GM12878 (cell line): ENCODE data around the gene CYP46A1. TPM values are rescaled to one million over a fixed set of nuclear protein-coding genes. Genes with fewer than 3 reads are reported as not detected.

ENCODE experiments used
- MEF2A ChIP-seq: IDR thresholded peaks from 2 replicates; pipeline ENCODE4 v1.6.1; 2011; ENCODE audit warnings: low read depth, mild to moderate bottlenecking, low read length, moderate library complexity; ENCODE audit not compliant: insufficient read depth
- NBN ChIP-seq: fragments of 450-650 bp; IDR thresholded peaks from 2 replicates; pipeline ENCODE4 v1.6.1; 2016
- NFXL1 ChIP-seq: fragments of 450-650 bp; IDR thresholded peaks from 2 replicates; pipeline ENCODE4 v1.6.1; 2017; ENCODE audit warnings: antibody characterized with exemption, mild to moderate bottlenecking, borderline replicate concordance
- NFYB ChIP-seq: IDR thresholded peaks from 2 replicates; pipeline ENCODE4 v1.6.1; 2011; ENCODE audit warnings: low read depth, mild to moderate bottlenecking, low read length, improper control_type of control experiment, moderate library complexity; ENCODE audit not compliant: insufficient read depth
- PML ChIP-seq: IDR thresholded peaks from 2 replicates; pipeline ENCODE4 v1.6.1; 2012; ENCODE audit warnings: low read length, inconsistent platforms
- POLR2A ChIP-seq: IDR thresholded peaks from 2 replicates; pipeline ENCODE4 v1.6.1; 2011; ENCODE audit warnings: low read depth, mild to moderate bottlenecking, low read length
- polyA plus RNA-seq, 11 experiments: library from polyadenylated mRNA; depleted of rRNA in 4 of 11; unstranded in 6 of 11; stranded (reverse) in 5 of 11; fragments of >200 nt; fragmentation: Nextera tagmentation in 4 of 11; fragmentation: Illumina TruSeq in 1 of 11; extraction: Ambion mirVana in 4 of 11; extraction: Trizol in 1 of 11; gene quantifications; 1 replicate in 1 of 11; 2 replicates in 10 of 11; pipeline versions ENCODE4 v1.2.1 to v1.2.3, GENCODE V29; 2011 to 2016; ENCODE audit warnings: inconsistent platforms in 2 of 11, missing spikeins in 2 of 11, low read depth in 1 of 11
- total RNA-seq, 4 experiments: library from RNA; depleted of rRNA in 3 of 4; stranded (reverse); fragments of >200 nt in 3 of 4; fragmentation: Illumina TruSeq in 1 of 4; extraction: Trizol in 1 of 4; gene quantifications; 2 replicates each; pipeline versions ENCODE4 v1.2.1 to v1.2.3, GENCODE V29; 2013 to 2021
- TF ChIP-seq, protein P1 (sequence below), 3 experiments: IDR thresholded peaks in 2 of 3; conservative IDR thresholded peaks in 1 of 3; 2 replicates each; pipeline ENCODE4 v1.5.1; 2011; ENCODE audit warnings: low read depth in 3 of 3, low read length in 3 of 3, mild to moderate bottlenecking in 3 of 3, control low read depth in 2 of 3, moderate library complexity in 2 of 3, inconsistent platforms in 1 of 3, mixed read lengths in 1 of 3; ENCODE audit not compliant: control insufficient read depth in 2 of 3, insufficient read depth in 1 of 3; ENCODE audit errors: extremely low read depth in 1 of 3
- TF ChIP-seq, protein P2 (sequence below): IDR thresholded peaks from 2 replicates; pipeline ENCODE4 v1.6.1; 2011; ENCODE audit warnings: mild to moderate bottlenecking, low read depth, low read length, moderate library complexity; ENCODE audit not compliant: insufficient replicate concordance
- TF ChIP-seq, protein P3 (sequence below): fragments of 450-650 bp; IDR thresholded peaks from 2 replicates; pipeline ENCODE4 v1.6.1; 2014; ENCODE audit warnings: mild to moderate bottlenecking
- TF ChIP-seq, protein P4 (sequence below): IDR thresholded peaks from 2 replicates; pipeline ENCODE4 v1.6.1; 2012; ENCODE audit warnings: mild to moderate bottlenecking, low read depth, low read length
- TF ChIP-seq, protein P5 (sequence below): fragments of 450-650 bp; conservative IDR thresholded peaks from 2 replicates; pipeline ENCODE4 v1.6.1; 2017; ENCODE audit warnings: mild to moderate bottlenecking, moderate library complexity
- TF ChIP-seq, protein P6 (sequence below): fragments of 450-650 bp; IDR thresholded peaks from 2 replicates; pipeline ENCODE4 v1.6.1; 2017; ENCODE audit warnings: borderline replicate concordance

The CYP46A1 gene
- total and polyA plus RNA-seq, 10 of the 15 experiments (the other 5 are each of a cell fraction or from before 2014, with no cell fraction given), result 0.04 to 0.11 TPM; not detected in 8

DNA sequence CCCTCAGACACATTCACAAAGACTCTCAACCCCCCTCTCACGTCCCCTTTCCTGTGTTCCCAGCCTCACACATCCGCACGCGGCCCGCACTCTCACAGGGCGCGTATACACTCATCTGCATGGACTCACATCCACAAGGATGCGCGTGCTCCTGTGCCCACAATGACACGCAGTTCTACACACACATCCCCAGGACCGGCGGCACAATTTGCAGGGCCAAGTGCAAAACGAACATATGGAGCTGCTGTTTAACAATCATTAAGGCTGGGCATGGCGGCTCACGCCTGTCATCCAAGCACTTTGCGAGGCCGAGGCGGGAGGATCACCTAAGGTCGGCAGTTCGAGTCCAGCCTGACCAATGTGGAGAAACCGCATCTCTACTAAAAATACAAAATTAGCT, 72.7 kb downstream of the CYP46A1 start (continued):
- TF ChIP-seq, protein P1, sequence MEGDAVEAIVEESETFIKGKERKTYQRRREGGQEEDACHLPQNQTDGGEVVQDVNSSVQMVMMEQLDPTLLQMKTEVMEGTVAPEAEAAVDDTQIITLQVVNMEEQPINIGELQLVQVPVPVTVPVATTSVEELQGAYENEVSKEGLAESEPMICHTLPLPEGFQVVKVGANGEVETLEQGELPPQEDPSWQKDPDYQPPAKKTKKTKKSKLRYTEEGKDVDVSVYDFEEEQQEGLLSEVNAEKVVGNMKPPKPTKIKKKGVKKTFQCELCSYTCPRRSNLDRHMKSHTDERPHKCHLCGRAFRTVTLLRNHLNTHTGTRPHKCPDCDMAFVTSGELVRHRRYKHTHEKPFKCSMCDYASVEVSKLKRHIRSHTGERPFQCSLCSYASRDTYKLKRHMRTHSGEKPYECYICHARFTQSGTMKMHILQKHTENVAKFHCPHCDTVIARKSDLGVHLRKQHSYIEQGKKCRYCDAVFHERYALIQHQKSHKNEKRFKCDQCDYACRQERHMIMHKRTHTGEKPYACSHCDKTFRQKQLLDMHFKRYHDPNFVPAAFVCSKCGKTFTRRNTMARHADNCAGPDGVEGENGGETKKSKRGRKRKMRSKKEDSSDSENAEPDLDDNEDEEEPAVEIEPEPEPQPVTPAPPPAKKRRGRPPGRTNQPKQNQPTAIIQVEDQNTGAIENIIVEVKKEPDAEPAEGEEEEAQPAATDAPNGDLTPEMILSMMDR (IDR thresholded peaks at IDR 0.05 in 2 of 3, conservative IDR thresholded peaks at IDR 0.05 in 1 of 3; ENCODE audit: control insufficient read depth in 2 of 3, extremely low read depth in 1 of 3, insufficient read depth in 1 of 3, low read depth in 3 of 3, low read length in 3 of 3), result no peak
- TF ChIP-seq, protein P2, sequence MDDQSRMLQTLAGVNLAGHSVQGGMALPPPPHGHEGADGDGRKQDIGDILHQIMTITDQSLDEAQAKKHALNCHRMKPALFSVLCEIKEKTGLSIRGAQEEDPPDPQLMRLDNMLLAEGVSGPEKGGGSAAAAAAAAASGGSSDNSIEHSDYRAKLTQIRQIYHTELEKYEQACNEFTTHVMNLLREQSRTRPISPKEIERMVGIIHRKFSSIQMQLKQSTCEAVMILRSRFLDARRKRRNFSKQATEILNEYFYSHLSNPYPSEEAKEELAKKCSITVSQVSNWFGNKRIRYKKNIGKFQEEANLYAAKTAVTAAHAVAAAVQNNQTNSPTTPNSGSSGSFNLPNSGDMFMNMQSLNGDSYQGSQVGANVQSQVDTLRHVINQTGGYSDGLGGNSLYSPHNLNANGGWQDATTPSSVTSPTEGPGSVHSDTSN, result no peak
- TF ChIP-seq NBN (no peak), NFYB (no peak), NFXL1 (no peak), POLR2A (no peak), MEF2A (no peak), PML (no peak)
- TF ChIP-seq, protein P3, sequence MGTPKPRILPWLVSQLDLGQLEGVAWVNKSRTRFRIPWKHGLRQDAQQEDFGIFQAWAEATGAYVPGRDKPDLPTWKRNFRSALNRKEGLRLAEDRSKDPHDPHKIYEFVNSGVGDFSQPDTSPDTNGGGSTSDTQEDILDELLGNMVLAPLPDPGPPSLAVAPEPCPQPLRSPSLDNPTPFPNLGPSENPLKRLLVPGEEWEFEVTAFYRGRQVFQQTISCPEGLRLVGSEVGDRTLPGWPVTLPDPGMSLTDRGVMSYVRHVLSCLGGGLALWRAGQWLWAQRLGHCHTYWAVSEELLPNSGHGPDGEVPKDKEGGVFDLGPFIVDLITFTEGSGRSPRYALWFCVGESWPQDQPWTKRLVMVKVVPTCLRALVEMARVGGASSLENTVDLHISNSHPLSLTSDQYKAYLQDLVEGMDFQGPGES, result no peak
- TF ChIP-seq, protein P4, sequence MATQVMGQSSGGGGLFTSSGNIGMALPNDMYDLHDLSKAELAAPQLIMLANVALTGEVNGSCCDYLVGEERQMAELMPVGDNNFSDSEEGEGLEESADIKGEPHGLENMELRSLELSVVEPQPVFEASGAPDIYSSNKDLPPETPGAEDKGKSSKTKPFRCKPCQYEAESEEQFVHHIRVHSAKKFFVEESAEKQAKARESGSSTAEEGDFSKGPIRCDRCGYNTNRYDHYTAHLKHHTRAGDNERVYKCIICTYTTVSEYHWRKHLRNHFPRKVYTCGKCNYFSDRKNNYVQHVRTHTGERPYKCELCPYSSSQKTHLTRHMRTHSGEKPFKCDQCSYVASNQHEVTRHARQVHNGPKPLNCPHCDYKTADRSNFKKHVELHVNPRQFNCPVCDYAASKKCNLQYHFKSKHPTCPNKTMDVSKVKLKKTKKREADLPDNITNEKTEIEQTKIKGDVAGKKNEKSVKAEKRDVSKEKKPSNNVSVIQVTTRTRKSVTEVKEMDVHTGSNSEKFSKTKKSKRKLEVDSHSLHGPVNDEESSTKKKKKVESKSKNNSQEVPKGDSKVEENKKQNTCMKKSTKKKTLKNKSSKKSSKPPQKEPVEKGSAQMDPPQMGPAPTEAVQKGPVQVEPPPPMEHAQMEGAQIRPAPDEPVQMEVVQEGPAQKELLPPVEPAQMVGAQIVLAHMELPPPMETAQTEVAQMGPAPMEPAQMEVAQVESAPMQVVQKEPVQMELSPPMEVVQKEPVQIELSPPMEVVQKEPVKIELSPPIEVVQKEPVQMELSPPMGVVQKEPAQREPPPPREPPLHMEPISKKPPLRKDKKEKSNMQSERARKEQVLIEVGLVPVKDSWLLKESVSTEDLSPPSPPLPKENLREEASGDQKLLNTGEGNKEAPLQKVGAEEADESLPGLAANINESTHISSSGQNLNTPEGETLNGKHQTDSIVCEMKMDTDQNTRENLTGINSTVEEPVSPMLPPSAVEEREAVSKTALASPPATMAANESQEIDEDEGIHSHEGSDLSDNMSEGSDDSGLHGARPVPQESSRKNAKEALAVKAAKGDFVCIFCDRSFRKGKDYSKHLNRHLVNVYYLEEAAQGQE, result no peak
- TF ChIP-seq, protein P5, sequence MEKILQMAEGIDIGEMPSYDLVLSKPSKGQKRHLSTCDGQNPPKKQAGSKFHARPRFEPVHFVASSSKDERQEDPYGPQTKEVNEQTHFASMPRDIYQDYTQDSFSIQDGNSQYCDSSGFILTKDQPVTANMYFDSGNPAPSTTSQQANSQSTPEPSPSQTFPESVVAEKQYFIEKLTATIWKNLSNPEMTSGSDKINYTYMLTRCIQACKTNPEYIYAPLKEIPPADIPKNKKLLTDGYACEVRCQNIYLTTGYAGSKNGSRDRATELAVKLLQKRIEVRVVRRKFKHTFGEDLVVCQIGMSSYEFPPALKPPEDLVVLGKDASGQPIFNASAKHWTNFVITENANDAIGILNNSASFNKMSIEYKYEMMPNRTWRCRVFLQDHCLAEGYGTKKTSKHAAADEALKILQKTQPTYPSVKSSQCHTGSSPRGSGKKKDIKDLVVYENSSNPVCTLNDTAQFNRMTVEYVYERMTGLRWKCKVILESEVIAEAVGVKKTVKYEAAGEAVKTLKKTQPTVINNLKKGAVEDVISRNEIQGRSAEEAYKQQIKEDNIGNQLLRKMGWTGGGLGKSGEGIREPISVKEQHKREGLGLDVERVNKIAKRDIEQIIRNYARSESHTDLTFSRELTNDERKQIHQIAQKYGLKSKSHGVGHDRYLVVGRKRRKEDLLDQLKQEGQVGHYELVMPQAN, result no peak
- TF ChIP-seq, protein P6, sequence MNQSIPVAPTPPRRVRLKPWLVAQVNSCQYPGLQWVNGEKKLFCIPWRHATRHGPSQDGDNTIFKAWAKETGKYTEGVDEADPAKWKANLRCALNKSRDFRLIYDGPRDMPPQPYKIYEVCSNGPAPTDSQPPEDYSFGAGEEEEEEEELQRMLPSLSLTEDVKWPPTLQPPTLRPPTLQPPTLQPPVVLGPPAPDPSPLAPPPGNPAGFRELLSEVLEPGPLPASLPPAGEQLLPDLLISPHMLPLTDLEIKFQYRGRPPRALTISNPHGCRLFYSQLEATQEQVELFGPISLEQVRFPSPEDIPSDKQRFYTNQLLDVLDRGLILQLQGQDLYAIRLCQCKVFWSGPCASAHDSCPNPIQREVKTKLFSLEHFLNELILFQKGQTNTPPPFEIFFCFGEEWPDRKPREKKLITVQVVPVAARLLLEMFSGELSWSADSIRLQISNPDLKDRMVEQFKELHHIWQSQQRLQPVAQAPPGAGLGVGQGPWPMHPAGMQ, result no peak
